Adrenal gland (tissue), 5 donors: ENCODE data around the gene HMCES.

Source experiments
- POLR2A ChIP-seq, 2 donors: fragments of 450-650 bp; IDR thresholded peaks; one replicate each; pipeline ENCODE4 v1.6.1; 2017; ENCODE audit warnings: antibody characterized with exemption in 2 of 2, mild to moderate bottlenecking in 2 of 2, moderate library complexity in 1 of 2
- TF ChIP-seq, protein P1 (sequence below), 6 experiments: fragments of 450-650 bp in 4 of 6; fragments of 200-600 bp in 2 of 6; sonication (generic) in 1 of 6; IDR thresholded peaks; 1 replicate in 5 of 6; 2 replicates in 1 of 6; pipeline versions ENCODE4 v1.5.1 to v1.8.0; 2016 to 2021; ENCODE audit warnings: antibody characterized with exemption in 6 of 6, mild to moderate bottlenecking in 2 of 6, moderate library complexity in 1 of 6
- donor health status: DM: no; HTN: no; CAD: no.

DNA sequence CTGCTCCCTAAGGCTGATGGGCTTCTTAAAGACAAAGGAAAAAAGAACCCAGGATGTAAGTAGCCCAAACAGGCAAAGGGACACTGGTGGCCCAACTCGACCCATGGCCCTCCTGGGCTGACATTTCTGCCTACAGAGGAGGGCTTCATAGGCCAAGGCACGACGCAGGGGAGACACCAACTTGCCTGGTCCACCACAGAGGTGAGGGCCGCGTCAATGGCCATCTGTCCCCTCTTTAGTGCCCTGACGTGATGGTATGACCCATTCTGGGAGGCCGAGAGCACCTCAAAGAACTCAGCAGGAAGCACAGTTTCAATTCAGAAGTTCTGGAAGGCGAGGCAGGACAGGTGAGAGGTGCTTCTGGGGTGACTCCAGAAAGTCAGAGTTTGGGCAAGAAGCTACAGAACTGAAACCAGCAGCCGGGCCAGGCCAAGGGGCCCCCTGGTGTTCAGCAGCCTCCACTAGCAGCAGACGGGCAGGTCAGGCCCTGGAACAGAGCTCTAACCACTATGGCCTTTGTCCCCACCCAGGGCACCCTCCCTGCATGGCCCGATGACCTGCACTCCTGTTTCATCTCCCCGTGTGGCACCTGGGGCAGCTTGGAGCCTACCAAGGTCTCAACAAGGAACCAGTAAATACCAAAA is 45.1 kb downstream of the HMCES start:
- TF ChIP-seq, protein P1, sequence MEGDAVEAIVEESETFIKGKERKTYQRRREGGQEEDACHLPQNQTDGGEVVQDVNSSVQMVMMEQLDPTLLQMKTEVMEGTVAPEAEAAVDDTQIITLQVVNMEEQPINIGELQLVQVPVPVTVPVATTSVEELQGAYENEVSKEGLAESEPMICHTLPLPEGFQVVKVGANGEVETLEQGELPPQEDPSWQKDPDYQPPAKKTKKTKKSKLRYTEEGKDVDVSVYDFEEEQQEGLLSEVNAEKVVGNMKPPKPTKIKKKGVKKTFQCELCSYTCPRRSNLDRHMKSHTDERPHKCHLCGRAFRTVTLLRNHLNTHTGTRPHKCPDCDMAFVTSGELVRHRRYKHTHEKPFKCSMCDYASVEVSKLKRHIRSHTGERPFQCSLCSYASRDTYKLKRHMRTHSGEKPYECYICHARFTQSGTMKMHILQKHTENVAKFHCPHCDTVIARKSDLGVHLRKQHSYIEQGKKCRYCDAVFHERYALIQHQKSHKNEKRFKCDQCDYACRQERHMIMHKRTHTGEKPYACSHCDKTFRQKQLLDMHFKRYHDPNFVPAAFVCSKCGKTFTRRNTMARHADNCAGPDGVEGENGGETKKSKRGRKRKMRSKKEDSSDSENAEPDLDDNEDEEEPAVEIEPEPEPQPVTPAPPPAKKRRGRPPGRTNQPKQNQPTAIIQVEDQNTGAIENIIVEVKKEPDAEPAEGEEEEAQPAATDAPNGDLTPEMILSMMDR (IDR thresholded peaks at IDR 0.05) = no peak
- TF ChIP-seq POLR2A (IDR thresholded peaks at IDR 0.05) = no peak
